Measurements from ENCODE around the gene VGLL4. TPM values are rescaled to one million over a fixed set of nuclear protein-coding genes. Genes with fewer than 3 reads are reported as not detected.

Gene VGLL4
- total and polyA plus RNA-seq, 4 donors, result 44.7 to 104 (median 70.7) TPM

- Histone ChIP-seq H3K4me3 (ENCODE audit: low read length in 2 of 2) (no peak overlapping the region), H3K36me3 (ENCODE audit: control insufficient read depth in 1 of 2, insufficient read depth in 2 of 2, low read length in 1 of 2) (no peaks in the 10 kb centered on the region), H3K4me1 (ENCODE audit: control insufficient read depth in 1 of 2, insufficient read depth in 2 of 2, low read length in 2 of 2) (peaks cover 0 to 8% of the 10 kb centered on the region in 2 donors), H3K27ac (ENCODE audit: low read depth in 1 of 2, low read length in 2 of 2) (no peak overlapping the region), H3K27me3 (ENCODE audit: control insufficient read depth in 1 of 2, insufficient read depth in 2 of 2, low read length in 1 of 2) (no peaks in the 10 kb centered on the region), H3K9me3 (ENCODE audit: control insufficient read depth, low read length) (no peaks in the 10 kb centered on the region)
- ATAC-seq (ENCODE audit: low FRiP score), result no peak
- WGBS, 2 donors, result 41 to 43% methylated on average over 5 of the region's 5 CpGs
- intact Hi-C loops (cut with DNase I), result no loop called here
- DNase-seq, result no peak
These were observed 24.8 kb downstream of the VGLL4 start for GRCh38 chr3:11618904-11619303.

- intact Hi-C loops (cut with DNase I), result no loop called here
- ATAC-seq (ENCODE audit: low FRiP score) (no peak), DNase-seq (no peak)
- Histone ChIP-seq H3K27ac (ENCODE audit: low read depth in 1 of 2, low read length in 2 of 2) (no peak overlapping the region), H3K9me3 (ENCODE audit: control insufficient read depth, low read length) (no peaks in the 10 kb centered on the region), H3K27me3 (ENCODE audit: control insufficient read depth in 1 of 2, insufficient read depth in 2 of 2, low read length in 1 of 2) (no peaks in the 10 kb centered on the region), H3K4me3 (ENCODE audit: low read length in 2 of 2) (no peak overlapping the region), H3K4me1 (ENCODE audit: control insufficient read depth in 1 of 2, insufficient read depth in 2 of 2, low read length in 2 of 2) (peaks cover 0 to 2% of the 10 kb centered on the region in 2 donors), H3K36me3 (ENCODE audit: control insufficient read depth in 1 of 2, insufficient read depth in 2 of 2, low read length in 1 of 2) (no peaks in the 10 kb centered on the region)
- WGBS, 2 donors, result 30 to 49% methylated on average over 2 of the region's 2 CpGs
These were observed 27.2 kb downstream of the VGLL4 start for GRCh38 chr3:11616551-11616950.

GRCh38 chr3:11613851-11614487, 29.7 kb downstream of the VGLL4 start:
- intact Hi-C loops (cut with DNase I), result no loop called here
- DNase-seq (no peak), ATAC-seq (ENCODE audit: low FRiP score) (no peak)
- Histone ChIP-seq H3K27me3 (ENCODE audit: control insufficient read depth in 1 of 2, insufficient read depth in 2 of 2, low read length in 1 of 2) (no peaks in the 10 kb centered on the region), H3K4me3 (ENCODE audit: low read length in 2 of 2) (no peak overlapping the region), H3K36me3 (ENCODE audit: control insufficient read depth in 1 of 2, insufficient read depth in 2 of 2, low read length in 1 of 2) (no peaks in the 10 kb centered on the region), H3K9me3 (ENCODE audit: control insufficient read depth, low read length) (no peaks in the 10 kb centered on the region), H3K27ac (ENCODE audit: low read depth in 1 of 2, low read length in 2 of 2) (no peak overlapping the region), H3K4me1 (ENCODE audit: control insufficient read depth in 1 of 2, insufficient read depth in 2 of 2, low read length in 2 of 2) (no peaks in the 10 kb centered on the region)
- 84 to 86% methylated on average over 19 of the region's 19 CpGs for WGBS, 2 donors

GRCh38 chr3:11613319-11613718, 30.4 kb downstream of the VGLL4 start:
- intact Hi-C loops (cut with DNase I), result no loop called here
- H3K4me1 ChIP-seq (ENCODE audit: control insufficient read depth in 1 of 2, insufficient read depth in 2 of 2, low read length in 2 of 2), result no peaks in the 10 kb centered on the region
- ATAC-seq (ENCODE audit: low FRiP score) (no peak), DNase-seq (no peak)
- H3K4me3 ChIP-seq (ENCODE audit: low read length in 2 of 2), result no peak overlapping the region
- H3K27ac ChIP-seq (ENCODE audit: low read depth in 1 of 2, low read length in 2 of 2), result no peak overlapping the region
- WGBS, 2 donors, result 84 to 87% methylated on average over 8 of the region's 8 CpGs
- no peaks in the 10 kb centered on the region for H3K36me3 ChIP-seq (ENCODE audit: control insufficient read depth in 1 of 2, insufficient read depth in 2 of 2, low read length in 1 of 2)
- H3K27me3 ChIP-seq (ENCODE audit: control insufficient read depth in 1 of 2, insufficient read depth in 2 of 2, low read length in 1 of 2), result no peaks in the 10 kb centered on the region
- no peaks in the 10 kb centered on the region for H3K9me3 ChIP-seq (ENCODE audit: control insufficient read depth, low read length)

GRCh38 chr3:11612515-11613188, 31.1 kb downstream of the VGLL4 start:
- Histone ChIP-seq H3K36me3 (ENCODE audit: control insufficient read depth in 1 of 2, insufficient read depth in 2 of 2, low read length in 1 of 2) (no peaks in the 10 kb centered on the region), H3K27ac (ENCODE audit: low read depth in 1 of 2, low read length in 2 of 2) (no peak overlapping the region), H3K9me3 (ENCODE audit: control insufficient read depth, low read length) (no peaks in the 10 kb centered on the region), H3K27me3 (ENCODE audit: control insufficient read depth in 1 of 2, insufficient read depth in 2 of 2, low read length in 1 of 2) (no peaks in the 10 kb centered on the region), H3K4me3 (ENCODE audit: low read length in 2 of 2) (no peak overlapping the region), H3K4me1 (ENCODE audit: control insufficient read depth in 1 of 2, insufficient read depth in 2 of 2, low read length in 2 of 2) (no peaks in the 10 kb centered on the region)
- ATAC-seq (ENCODE audit: low FRiP score), result no peak
- WGBS, 2 donors, result 80% methylated on average over 9 of the region's 9 CpGs
- peak in 1 of 2 donors; percentile 65 for DNase-seq
- intact Hi-C loops (cut with DNase I), result no loop called here

- Histone ChIP-seq H3K36me3 (ENCODE audit: control insufficient read depth in 1 of 2, insufficient read depth in 2 of 2, low read length in 1 of 2) (no peaks in the 10 kb centered on the region), H3K27ac (ENCODE audit: low read depth in 1 of 2, low read length in 2 of 2) (no peak overlapping the region), H3K27me3 (ENCODE audit: control insufficient read depth in 1 of 2, insufficient read depth in 2 of 2, low read length in 1 of 2) (no peaks in the 10 kb centered on the region), H3K9me3 (ENCODE audit: control insufficient read depth, low read length) (no peaks in the 10 kb centered on the region), H3K4me3 (ENCODE audit: low read length in 2 of 2) (no peak overlapping the region), H3K4me1 (ENCODE audit: control insufficient read depth in 1 of 2, insufficient read depth in 2 of 2, low read length in 2 of 2) (no peaks in the 10 kb centered on the region)
- intact Hi-C loops (cut with DNase I), result no loop called here
- WGBS, 2 donors, result 82 to 88% methylated on average over 9 of the region's 9 CpGs
- no peak for DNase-seq
- no peak for ATAC-seq (ENCODE audit: low FRiP score)
These were observed 32.3 kb downstream of the VGLL4 start for GRCh38 chr3:11611341-11611799.

- DNase-seq, result no peak
These were observed 32.9 kb downstream of the VGLL4 start for GRCh38 chr3:11610700-11611275.

GRCh38 chr3:11610044-11610671, 33.6 kb downstream of the VGLL4 start:
- 63 to 72% methylated on average over 23 of the region's 23 CpGs for WGBS, 2 donors
- intact Hi-C loops (cut with DNase I), result no loop called here
- no peaks in the 10 kb centered on the region for H3K27me3 ChIP-seq (ENCODE audit: control insufficient read depth in 1 of 2, insufficient read depth in 2 of 2, low read length in 1 of 2)
- H3K36me3 ChIP-seq (ENCODE audit: control insufficient read depth in 1 of 2, insufficient read depth in 2 of 2, low read length in 1 of 2), result no peaks in the 10 kb centered on the region
- no peak overlapping the region for H3K27ac ChIP-seq (ENCODE audit: low read depth in 1 of 2, low read length in 2 of 2)
- no peaks in the 10 kb centered on the region for H3K4me1 ChIP-seq (ENCODE audit: control insufficient read depth in 1 of 2, insufficient read depth in 2 of 2, low read length in 2 of 2)
- H3K4me3 ChIP-seq (ENCODE audit: low read length in 2 of 2), result no peak overlapping the region
- peak in 1 of 2 donors; percentile 69 for DNase-seq
- peak; percentile 49 for ATAC-seq (ENCODE audit: low FRiP score)
- no peaks in the 10 kb centered on the region for H3K9me3 ChIP-seq (ENCODE audit: control insufficient read depth, low read length)

More at GRCh38 chr3:11610700-11611275, 32.9 kb downstream of the VGLL4 start:
- Histone ChIP-seq H3K27ac (ENCODE audit: low read depth in 1 of 2, low read length in 2 of 2) (no peak overlapping the region), H3K27me3 (ENCODE audit: control insufficient read depth in 1 of 2, insufficient read depth in 2 of 2, low read length in 1 of 2) (no peaks in the 10 kb centered on the region), H3K4me1 (ENCODE audit: control insufficient read depth in 1 of 2, insufficient read depth in 2 of 2, low read length in 2 of 2) (no peaks in the 10 kb centered on the region), H3K9me3 (ENCODE audit: control insufficient read depth, low read length) (no peaks in the 10 kb centered on the region), H3K4me3 (ENCODE audit: low read length in 2 of 2) (no peak overlapping the region), H3K36me3 (ENCODE audit: control insufficient read depth in 1 of 2, insufficient read depth in 2 of 2, low read length in 1 of 2) (no peaks in the 10 kb centered on the region)
- 75 to 78% methylated on average over 8 of the region's 8 CpGs for WGBS, 2 donors
- intact Hi-C loops (cut with DNase I), result no loop called here
- ATAC-seq (ENCODE audit: low FRiP score), result no peak
